Astrocyte (in vitro differentiated cells and primary cell): ENCODE data around the gene PRKAG3. TPM values are rescaled to one million over a fixed set of nuclear protein-coding genes. Genes with fewer than 3 reads are reported as not detected.

Source experiments
- microRNA-seq: library from miRNA; unstranded; fragments of <30 nt; microRNA quantifications from one replicate; pipeline ENCODE4 v1.2.0, GENCODE V29; 2020
- total RNA-seq: library from RNA; stranded (reverse); gene quantifications from 2 replicates; pipeline ENCODE4 v1.2.1, GENCODE V29; 2021

PRKAG3 gene
- total RNA-seq, 1 donor from 2014 or later: not detected

Small RNA genes lying within 50 kb of the gene (microRNA-seq; reads per million reads assigned to microRNA genes)
- gene MIR9500: not detected

Other genes starting within 250 kb of the PRKAG3 start
- gene PLCD4, start 223.9 kb downstream of the PRKAG3 start, total RNA-seq: 0.86 and 0.89 TPM in 2 replicates
- gene ZNF142, start 172.2 kb downstream of the PRKAG3 start, total RNA-seq: 19.9 and 28.0 TPM in 2 replicates
- 27.5 and 28.4 TPM in 2 replicates for gene BCS1L, start 172.1 kb downstream of the PRKAG3 start, total RNA-seq
- gene RNF25, start 159.8 kb downstream of the PRKAG3 start, total RNA-seq: 44.7 and 47.3 TPM in 2 replicates
- gene STK36, start 159.7 kb downstream of the PRKAG3 start, total RNA-seq: 42.6 and 46.0 TPM in 2 replicates
- gene TTLL4, start 121.0 kb downstream of the PRKAG3 start, total RNA-seq: 27.4 and 33.8 TPM in 2 replicates
- gene CYP27A1, start 49.7 kb downstream of the PRKAG3 start, total RNA-seq: 3.9 and 4.3 TPM in 2 replicates
- gene WNT6, start 28.0 kb upstream of the PRKAG3 start, total RNA-seq: 1.3 and 2.6 TPM in 2 replicates
- gene WNT10A, start 49.0 kb upstream of the PRKAG3 start, total RNA-seq: 0.91 and 2.5 TPM in 2 replicates
- 0.75 and 1.1 TPM in 2 replicates for gene CDK5R2, start 127.9 kb upstream of the PRKAG3 start, total RNA-seq
- gene FEV, start 153.4 kb upstream of the PRKAG3 start, total RNA-seq: not detected in 2 replicates
- not detected in 2 replicates for gene CRYBA2, start 161.6 kb upstream of the PRKAG3 start, total RNA-seq
- 0.22 and 0.27 TPM in 2 replicates for gene CFAP65, start 209.7 kb upstream of the PRKAG3 start, total RNA-seq
- gene IHH, start 229.1 kb upstream of the PRKAG3 start, total RNA-seq: not detected in 2 replicates